Thoracic aorta (tissue), 2 donors: ENCODE measurements around the gene IRGC. TPM values are rescaled to one million over a fixed set of nuclear protein-coding genes. Genes with fewer than 3 reads are reported as not detected.

ENCODE experiments used
- ATAC-seq: fragments of 150-250 bp; one replicate; pipeline ENCODE4 v1.8.0; 2017; ENCODE audit warnings: low read depth; ENCODE audit not compliant: insufficient number of reproducible peaks, low FRiP score
- DNase-seq: peaks from one replicate; pipeline ENCODE4 v3.0.0-alpha.2; 2020; ENCODE audit warnings: low spot score
- H3K27ac ChIP-seq, 2 donors: fragments of 200-600 bp; sonication (generic); 1 replicate in 1 of 2; 2 replicates in 1 of 2; pipeline ENCODE4 v1.5.1; 2016; ENCODE audit warnings: mild to moderate bottlenecking in 2 of 2, moderate library complexity in 2 of 2
- H3K27me3 ChIP-seq: fragments of 200-600 bp; sonication (generic); replicated peaks from 2 replicates; pipeline ENCODE4 v1.6.0; 2016; ENCODE audit warnings: mild to moderate bottlenecking; ENCODE audit not compliant: insufficient read depth
- H3K36me3 ChIP-seq: fragments of 200-600 bp; sonication (generic); one replicate; pipeline ENCODE4 v1.5.1; 2016
- H3K4me1 ChIP-seq, 2 donors: fragments of 200-600 bp; sonication (generic); 1 replicate in 1 of 2; 2 replicates in 1 of 2; pipeline versions ENCODE4 v1.5.1 to v1.6.0; 2016; ENCODE audit warnings: low read depth in 2 of 2, mild to moderate bottlenecking in 1 of 2; ENCODE audit not compliant: control insufficient read depth in 1 of 2
- H3K4me3 ChIP-seq: fragments of 200-600 bp; sonication (generic); 2 replicates; pipeline ENCODE4 v1.5.1; 2016; ENCODE audit warnings: mild to moderate bottlenecking
- H3K9me3 ChIP-seq: fragments of 200-600 bp; sonication (generic); 2 replicates; pipeline ENCODE4 v1.5.1; 2016
- total RNA-seq, 2 donors: library from RNA; depleted of rRNA; stranded (reverse); fragments of >200 nt; gene quantifications; one replicate each; pipeline versions ENCODE4 v1.1.0 to v1.2.3, GENCODE V29; 2016
- TF ChIP-seq, protein P1 (sequence below): fragments of 200-600 bp; sonication (generic); IDR thresholded peaks from one replicate; pipeline ENCODE4 v1.5.1; 2019; ENCODE audit warnings: antibody characterized with exemption

IRGC gene
- total RNA-seq, 2 donors from 2014 or later: not detected

DNA sequence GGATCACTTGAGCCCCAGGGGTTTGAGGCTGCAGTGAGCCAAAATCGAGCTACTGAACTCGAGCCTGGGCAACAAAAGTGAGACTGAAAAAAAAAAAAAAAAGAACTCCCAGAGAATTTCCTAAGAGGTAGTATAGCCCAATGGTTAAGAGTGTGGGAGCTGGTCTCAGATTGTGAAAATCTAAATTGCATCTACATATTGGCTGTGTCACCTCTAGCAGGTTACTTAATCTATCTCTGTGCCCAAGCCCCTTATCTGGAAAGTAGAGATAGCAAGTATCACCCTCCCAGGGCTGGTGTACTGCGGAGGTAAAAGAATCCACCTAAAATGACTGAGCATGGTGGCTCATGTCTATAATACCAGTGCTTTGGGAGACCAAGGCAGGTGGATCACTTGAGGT lies 42.2 kb upstream of the IRGC start:
- Histone ChIP-seq H3K27me3 (no peaks in the 10 kb centered on the region), H3K9me3 (no peaks in the 10 kb centered on the region), H3K36me3 (no peaks in the 10 kb centered on the region), H3K4me1 (peaks cover 3 to 17% of the 10 kb centered on the region in 2 donors), H3K4me3 (no peak overlapping the region), H3K27ac (no peak overlapping the region)
- no peak for ATAC-seq
- TF ChIP-seq, protein P1, sequence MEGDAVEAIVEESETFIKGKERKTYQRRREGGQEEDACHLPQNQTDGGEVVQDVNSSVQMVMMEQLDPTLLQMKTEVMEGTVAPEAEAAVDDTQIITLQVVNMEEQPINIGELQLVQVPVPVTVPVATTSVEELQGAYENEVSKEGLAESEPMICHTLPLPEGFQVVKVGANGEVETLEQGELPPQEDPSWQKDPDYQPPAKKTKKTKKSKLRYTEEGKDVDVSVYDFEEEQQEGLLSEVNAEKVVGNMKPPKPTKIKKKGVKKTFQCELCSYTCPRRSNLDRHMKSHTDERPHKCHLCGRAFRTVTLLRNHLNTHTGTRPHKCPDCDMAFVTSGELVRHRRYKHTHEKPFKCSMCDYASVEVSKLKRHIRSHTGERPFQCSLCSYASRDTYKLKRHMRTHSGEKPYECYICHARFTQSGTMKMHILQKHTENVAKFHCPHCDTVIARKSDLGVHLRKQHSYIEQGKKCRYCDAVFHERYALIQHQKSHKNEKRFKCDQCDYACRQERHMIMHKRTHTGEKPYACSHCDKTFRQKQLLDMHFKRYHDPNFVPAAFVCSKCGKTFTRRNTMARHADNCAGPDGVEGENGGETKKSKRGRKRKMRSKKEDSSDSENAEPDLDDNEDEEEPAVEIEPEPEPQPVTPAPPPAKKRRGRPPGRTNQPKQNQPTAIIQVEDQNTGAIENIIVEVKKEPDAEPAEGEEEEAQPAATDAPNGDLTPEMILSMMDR: no peak
- no peak for DNase-seq

DNA sequence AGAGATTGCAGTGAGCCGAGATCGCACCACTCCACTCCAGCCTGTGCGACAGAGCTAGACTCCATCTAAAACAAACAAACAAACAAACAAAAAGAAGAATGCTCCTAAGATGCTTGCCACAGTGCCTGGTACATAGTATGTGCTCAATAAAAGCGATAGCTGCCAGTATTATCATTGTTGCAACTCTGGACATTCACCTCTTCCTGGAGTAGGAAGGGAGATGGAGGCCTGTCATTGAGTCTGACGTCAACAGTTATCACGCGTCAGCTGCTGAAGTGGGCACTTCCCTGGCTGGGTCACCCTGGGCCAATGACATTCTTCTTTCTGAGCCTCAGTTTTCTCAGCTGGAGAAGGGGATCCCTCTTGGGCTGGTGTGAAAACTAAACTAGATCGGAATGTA lies 41.7 kb upstream of the IRGC start:
- DNase-seq: no peak
- Histone ChIP-seq H3K27me3 (no peaks in the 10 kb centered on the region), H3K9me3 (no peaks in the 10 kb centered on the region), H3K4me3 (no peak overlapping the region), H3K4me1 (peaks cover 3 to 15% of the 10 kb centered on the region in 2 donors), H3K27ac (no peak overlapping the region), H3K36me3 (no peaks in the 10 kb centered on the region)
- TF ChIP-seq, protein P1: no peak
- ATAC-seq: no peak

DNA sequence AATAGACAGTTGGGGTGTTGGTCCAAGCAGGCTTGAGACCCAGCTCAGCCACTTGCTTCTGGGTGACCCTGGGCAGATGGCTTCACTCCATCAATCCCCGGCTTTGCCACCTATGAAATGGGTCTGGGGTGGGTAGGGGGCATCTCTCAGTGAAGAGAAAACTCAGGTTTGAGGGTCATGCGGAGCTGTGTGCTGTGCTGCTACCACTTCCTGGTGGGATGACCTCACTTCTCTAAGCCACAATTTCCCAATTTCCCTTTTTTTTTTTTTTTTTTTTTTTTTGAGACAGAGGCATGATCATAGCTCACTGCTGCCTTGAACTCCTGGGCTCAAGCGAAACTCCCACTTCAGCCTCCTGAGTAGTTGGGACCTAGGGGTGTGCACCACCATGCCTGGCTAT lies 41.3 kb upstream of the IRGC start:
- Histone ChIP-seq H3K4me3 (no peak overlapping the region), H3K9me3 (no peaks in the 10 kb centered on the region), H3K36me3 (no peaks in the 10 kb centered on the region), H3K27me3 (no peaks in the 10 kb centered on the region), H3K27ac (no peak overlapping the region), H3K4me1 (peaks cover 3 to 11% of the 10 kb centered on the region in 2 donors)
- DNase-seq: no peak
- ATAC-seq: no peak
- TF ChIP-seq, protein P1: no peak

DNA sequence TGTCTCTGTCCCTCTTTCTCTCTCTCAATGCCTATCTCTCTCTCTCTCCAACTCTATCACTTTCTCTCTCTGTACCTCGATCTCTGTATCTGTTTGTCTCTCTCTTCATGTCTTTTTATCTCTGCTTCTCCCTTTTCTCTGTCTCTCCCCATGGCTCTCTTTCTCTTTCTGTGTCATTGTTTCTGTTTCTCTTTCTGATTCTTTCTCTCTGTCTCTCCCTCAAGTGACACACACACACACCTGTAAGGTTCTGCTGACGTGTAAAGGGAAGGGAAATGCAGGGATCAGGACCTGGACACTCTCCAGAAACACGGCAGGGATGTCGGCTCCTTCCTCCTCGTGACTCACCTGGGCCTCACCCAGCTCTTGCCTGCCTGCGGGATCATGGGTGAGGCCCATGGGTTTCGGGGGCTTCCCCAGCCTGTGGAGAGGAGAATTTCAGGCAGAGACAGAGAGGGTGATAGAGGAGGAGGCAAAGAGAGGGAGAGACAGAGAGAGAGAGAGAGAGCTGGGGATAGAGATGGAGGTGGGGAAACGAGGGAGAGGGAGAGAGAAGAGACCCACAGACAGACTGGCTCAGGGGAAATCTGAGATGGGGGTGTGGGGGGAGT lies 40.5 kb upstream of the IRGC start:
- DNase-seq (no peak), ATAC-seq (no peak)
- H3K27ac ChIP-seq: no peak overlapping the region
- no peak overlapping the region for H3K4me3 ChIP-seq
- H3K9me3 ChIP-seq: no peaks in the 10 kb centered on the region
- no peaks in the 10 kb centered on the region for H3K27me3 ChIP-seq
- H3K4me1 ChIP-seq: peaks cover 3% of the 10 kb centered on the region in 2 donors
- no peaks in the 10 kb centered on the region for H3K36me3 ChIP-seq
- TF ChIP-seq, protein P1: no peak

DNA sequence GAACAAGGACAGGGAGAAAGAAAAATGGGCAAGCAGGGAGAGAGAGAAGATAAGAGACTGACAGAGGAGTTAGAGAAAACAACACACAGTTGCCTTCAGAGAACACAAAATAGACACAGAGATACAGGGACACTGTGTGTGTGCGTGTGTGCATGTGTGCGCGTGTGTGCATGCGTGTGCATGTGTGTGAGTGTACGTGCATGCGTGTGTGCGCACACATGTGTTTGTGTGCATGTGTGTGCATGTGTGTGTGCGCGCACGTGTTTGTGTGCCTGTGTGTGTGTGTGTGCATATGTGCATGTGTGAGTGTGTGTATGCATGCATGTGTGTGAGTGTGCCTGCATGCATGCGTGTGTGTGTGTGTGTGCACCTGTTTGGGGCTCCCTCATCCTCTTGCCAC lies 40.0 kb upstream of the IRGC start:
- H3K4me3 ChIP-seq: no peak overlapping the region
- no peaks in the 10 kb centered on the region for H3K27me3 ChIP-seq
- no peaks in the 10 kb centered on the region for H3K9me3 ChIP-seq
- ATAC-seq: no peak
- H3K36me3 ChIP-seq: no peaks in the 10 kb centered on the region
- no peak overlapping the region for H3K27ac ChIP-seq
- TF ChIP-seq, protein P1: no peak
- DNase-seq: no peak
- H3K4me1 ChIP-seq: no peaks in the 10 kb centered on the region
